Osteocyte (in vitro differentiated cells): Measurements from ENCODE around the gene NTPCR. TPM values are rescaled to one million over a fixed set of nuclear protein-coding genes. Genes with fewer than 3 reads are reported as not detected.
"Not testable (repeated sequence)": the region's sequence is repeated elsewhere in the genome, so short reads cannot be mapped to it uniquely, and the experiment has no call there.

Source experiments
- DNase-seq: peaks from one replicate; pipeline ENCODE4 v3.0.0; 2021; ENCODE audit warnings: mixed read lengths; ENCODE audit not compliant: unreplicated experiment; ENCODE audit errors: extremely low spot score
- H3K27ac Mint-ChIP-seq: one replicate; pipeline ENCODE4 v1.8.0; 2021; ENCODE audit warnings: mild to moderate bottlenecking, mixed read lengths; ENCODE audit not compliant: unreplicated experiment
- H3K27me3 Mint-ChIP-seq: one replicate; pipeline ENCODE4 v1.8.0; 2021; ENCODE audit warnings: mixed read lengths; ENCODE audit not compliant: unreplicated experiment
- H3K36me3 Mint-ChIP-seq: one replicate; pipeline ENCODE4 v1.8.0; 2021; ENCODE audit warnings: mixed read lengths; ENCODE audit not compliant: unreplicated experiment
- H3K4me1 Mint-ChIP-seq: one replicate; pipeline ENCODE4 v1.8.0; 2021; ENCODE audit warnings: mixed read lengths; ENCODE audit not compliant: unreplicated experiment
- H3K4me3 Mint-ChIP-seq: one replicate; pipeline ENCODE4 v1.8.0; 2021; ENCODE audit warnings: mild to moderate bottlenecking, moderate library complexity, mixed read lengths; ENCODE audit not compliant: unreplicated experiment
- H3K9me3 Mint-ChIP-seq: one replicate; pipeline ENCODE4 v1.8.0; 2021; ENCODE audit warnings: mixed read lengths; ENCODE audit not compliant: unreplicated experiment
- total RNA-seq: library from RNA; stranded (reverse); gene quantifications from 2 replicates; pipeline ENCODE4 v1.2.1, GENCODE V29; 2021
- TF ChIP-seq, protein P1 (sequence below): fragments of 200-600 bp; sonication (generic); IDR thresholded peaks from 2 replicates; pipeline ENCODE4 v1.5.0; 2021; ENCODE audit warnings: antibody characterized with exemption, mild to moderate bottlenecking, moderate library complexity

Gene NTPCR
- total RNA-seq, 1 donor from 2014 or later, result 29.6 TPM

DNA sequence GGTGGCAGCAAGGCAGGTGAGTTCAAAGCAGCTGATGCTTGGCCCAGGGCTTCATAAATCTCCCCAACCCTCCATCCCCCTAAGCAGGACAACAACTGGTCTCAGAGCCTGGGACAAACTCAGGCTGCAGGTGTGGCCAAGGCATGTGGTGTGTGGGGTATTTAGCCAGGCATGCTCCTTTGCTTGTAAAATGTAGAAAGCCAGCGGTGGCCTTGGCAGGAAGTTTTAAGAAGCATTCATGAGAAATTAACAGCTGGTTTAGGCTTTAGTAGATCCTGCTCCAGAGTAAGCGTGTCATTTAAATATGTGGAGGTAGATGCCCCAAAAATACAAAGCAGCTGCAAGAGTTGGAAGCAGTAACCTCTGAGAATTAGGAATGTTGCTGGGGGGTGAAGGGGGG lies 44.8 kb downstream of the NTPCR start:
- no peak for DNase-seq
- no peaks in the 10 kb centered on the region for H3K27me3 Mint-ChIP-seq

DNA sequence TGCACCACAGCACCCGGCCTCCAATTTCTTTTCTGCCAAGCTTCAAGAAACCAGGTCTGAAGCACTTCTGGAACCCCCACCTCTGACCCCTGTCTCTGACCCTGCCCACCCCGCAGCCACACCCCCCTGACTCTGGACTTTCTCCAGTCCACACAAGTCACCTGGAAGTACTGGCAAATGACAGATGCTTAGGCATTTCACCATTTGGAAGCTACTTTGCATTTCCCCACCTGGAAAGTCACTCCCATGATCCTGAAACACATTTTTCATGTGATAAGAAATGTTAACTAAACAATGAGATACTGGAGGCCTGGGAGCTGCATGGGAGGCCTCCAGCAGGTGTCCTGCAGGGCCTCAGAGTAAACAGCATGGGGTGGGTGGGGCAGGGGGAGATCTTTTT lies 45.7 kb downstream of the NTPCR start:
- H3K4me3 Mint-ChIP-seq, result no peak overlapping the region
- peaks cover 5% of the 10 kb centered on the region for H3K9me3 Mint-ChIP-seq
- TF ChIP-seq, protein P1, sequence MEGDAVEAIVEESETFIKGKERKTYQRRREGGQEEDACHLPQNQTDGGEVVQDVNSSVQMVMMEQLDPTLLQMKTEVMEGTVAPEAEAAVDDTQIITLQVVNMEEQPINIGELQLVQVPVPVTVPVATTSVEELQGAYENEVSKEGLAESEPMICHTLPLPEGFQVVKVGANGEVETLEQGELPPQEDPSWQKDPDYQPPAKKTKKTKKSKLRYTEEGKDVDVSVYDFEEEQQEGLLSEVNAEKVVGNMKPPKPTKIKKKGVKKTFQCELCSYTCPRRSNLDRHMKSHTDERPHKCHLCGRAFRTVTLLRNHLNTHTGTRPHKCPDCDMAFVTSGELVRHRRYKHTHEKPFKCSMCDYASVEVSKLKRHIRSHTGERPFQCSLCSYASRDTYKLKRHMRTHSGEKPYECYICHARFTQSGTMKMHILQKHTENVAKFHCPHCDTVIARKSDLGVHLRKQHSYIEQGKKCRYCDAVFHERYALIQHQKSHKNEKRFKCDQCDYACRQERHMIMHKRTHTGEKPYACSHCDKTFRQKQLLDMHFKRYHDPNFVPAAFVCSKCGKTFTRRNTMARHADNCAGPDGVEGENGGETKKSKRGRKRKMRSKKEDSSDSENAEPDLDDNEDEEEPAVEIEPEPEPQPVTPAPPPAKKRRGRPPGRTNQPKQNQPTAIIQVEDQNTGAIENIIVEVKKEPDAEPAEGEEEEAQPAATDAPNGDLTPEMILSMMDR, result no peak
- peaks cover 65% of the 10 kb centered on the region for H3K36me3 Mint-ChIP-seq
- no peak for DNase-seq
- H3K4me1 Mint-ChIP-seq, result no peaks in the 10 kb centered on the region
- no peaks in the 10 kb centered on the region for H3K27me3 Mint-ChIP-seq
- no peak overlapping the region for H3K27ac Mint-ChIP-seq

More for the DNA sequence above, 44.8 kb downstream of the NTPCR start:
- Mint-ChIP-seq H3K4me3 (no peak overlapping the region), H3K4me1 (no peaks in the 10 kb centered on the region), H3K9me3 (peaks cover 5% of the 10 kb centered on the region), H3K36me3 (peaks cover 61% of the 10 kb centered on the region), H3K27ac (no peak overlapping the region)
- TF ChIP-seq, protein P1, result no peak

DNA sequence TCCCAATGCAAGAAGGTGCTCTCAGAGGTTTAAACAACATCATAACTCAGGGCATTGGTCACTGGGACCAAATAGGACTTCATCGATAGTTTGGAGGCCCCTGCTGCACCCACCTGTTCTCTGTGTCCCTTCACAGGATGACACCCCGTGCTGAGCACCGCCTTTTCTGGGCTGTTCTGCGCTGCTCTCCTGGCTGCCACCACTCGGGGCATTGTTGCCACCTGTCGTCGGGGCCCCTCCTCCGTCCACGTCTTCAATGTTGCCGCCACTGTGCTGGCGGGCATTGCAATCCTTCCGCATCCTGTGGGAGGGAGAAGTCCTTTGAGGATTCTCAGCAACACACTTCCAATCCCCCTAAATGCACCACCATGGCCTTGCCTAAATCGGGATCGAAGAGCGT lies 47.7 kb downstream of the NTPCR start:
- TF ChIP-seq, protein P1, result no peak
- Mint-ChIP-seq H3K27ac (no peak overlapping the region), H3K9me3 (peaks cover 8% of the 10 kb centered on the region), H3K4me1 (no peaks in the 10 kb centered on the region), H3K4me3 (no peak overlapping the region), H3K36me3 (peaks cover 56% of the 10 kb centered on the region), H3K27me3 (no peaks in the 10 kb centered on the region)
- no peak for DNase-seq

DNA sequence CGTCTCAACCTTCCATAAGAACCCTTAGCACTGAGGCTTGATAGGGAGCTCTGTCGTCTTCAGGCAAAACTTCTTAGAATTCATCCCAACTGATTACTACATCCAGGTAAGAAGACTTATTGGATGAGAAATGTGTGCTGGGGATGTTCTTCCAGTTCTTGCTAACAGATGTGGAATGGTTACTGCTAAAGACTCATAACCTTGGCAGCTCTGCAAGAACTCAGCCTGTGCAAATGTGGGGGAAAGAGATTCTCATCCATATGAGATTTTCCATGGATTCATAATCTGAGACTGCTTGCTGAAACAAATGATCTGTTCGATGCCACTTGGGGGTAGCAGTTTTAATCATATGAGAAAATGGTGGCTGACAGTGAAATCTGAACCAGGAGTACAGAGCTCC lies 48.2 kb downstream of the NTPCR start:
- no peaks in the 10 kb centered on the region for H3K27me3 Mint-ChIP-seq
- H3K4me3 Mint-ChIP-seq, result no peak overlapping the region
- peaks cover 56% of the 10 kb centered on the region for H3K36me3 Mint-ChIP-seq
- TF ChIP-seq, protein P1, result no peak
- H3K27ac Mint-ChIP-seq, result no peak overlapping the region
- no peaks in the 10 kb centered on the region for H3K4me1 Mint-ChIP-seq
- H3K9me3 Mint-ChIP-seq, result peaks cover 6% of the 10 kb centered on the region
- no peak for DNase-seq

DNA sequence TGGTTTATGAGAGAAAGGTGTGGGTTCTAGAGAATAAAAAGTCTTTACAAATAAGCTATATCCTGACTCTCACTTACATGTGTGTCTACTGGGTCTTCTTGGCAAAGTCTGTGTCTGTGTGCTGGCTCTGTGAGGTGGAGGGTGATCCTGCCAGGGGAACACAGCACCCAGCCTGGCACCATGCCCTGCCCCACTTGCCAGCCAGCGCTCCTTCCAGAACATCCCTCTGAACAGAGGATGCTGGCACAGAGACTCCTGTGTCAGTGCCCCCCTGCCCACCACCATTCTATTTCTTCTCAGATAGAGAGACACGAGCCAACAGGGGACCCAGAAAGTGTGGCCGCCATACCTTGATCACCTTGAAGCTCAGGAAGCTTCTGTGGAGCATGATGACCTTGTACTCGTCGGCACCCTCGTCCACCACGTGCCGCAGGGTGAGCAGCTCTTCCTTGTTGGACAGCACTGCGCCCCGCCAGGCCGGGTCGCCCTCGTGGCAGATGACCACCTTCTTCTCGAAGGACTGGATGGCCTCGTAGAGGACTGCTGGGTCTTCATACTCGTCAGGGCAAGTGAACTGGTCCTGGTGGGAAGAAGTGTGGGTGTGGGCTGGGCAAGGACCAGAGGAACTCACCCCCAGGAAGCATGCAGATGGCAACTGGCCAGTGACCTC lies 49.7 kb downstream of the NTPCR start:
- H3K4me3 Mint-ChIP-seq, result no peak overlapping the region
- H3K27me3 Mint-ChIP-seq, result no peaks in the 10 kb centered on the region

DNA sequence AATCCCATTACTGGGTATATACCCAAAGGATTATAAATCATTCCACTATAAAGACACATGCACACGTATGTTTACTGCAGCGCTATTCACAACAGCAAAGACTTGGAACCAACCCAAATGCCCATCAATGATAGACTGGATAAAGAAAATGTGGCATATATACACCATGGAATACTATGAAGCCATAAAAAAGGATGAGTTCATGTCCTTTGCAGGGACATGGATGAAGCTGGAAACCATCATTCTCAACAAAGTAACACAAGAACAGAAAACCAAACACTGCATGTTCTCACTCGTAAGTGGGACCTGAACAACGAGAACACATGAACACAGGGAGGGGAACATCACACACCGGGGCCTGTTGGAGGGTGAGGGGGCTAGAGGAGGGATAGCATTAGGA lies 53.2 kb downstream of the NTPCR start:
- H3K9me3 Mint-ChIP-seq, H3K4me1 Mint-ChIP-seq, H3K27me3 Mint-ChIP-seq, H3K27ac Mint-ChIP-seq, H3K4me3 Mint-ChIP-seq, DNase-seq: not testable (repeated sequence)
- peaks cover 25% of the 10 kb centered on the region for H3K36me3 Mint-ChIP-seq

More for the DNA sequence above, 49.7 kb downstream of the NTPCR start:
- peaks cover 2% of the 10 kb centered on the region for H3K4me1 Mint-ChIP-seq
- H3K36me3 Mint-ChIP-seq, result peaks cover 43% of the 10 kb centered on the region
- TF ChIP-seq, protein P1, result no peak
- H3K27ac Mint-ChIP-seq, result no peak overlapping the region
- peaks cover 6% of the 10 kb centered on the region for H3K9me3 Mint-ChIP-seq
- DNase-seq, result no peak
